ENCODE data around the gene RFFL.

Gene RFFL

DNA sequence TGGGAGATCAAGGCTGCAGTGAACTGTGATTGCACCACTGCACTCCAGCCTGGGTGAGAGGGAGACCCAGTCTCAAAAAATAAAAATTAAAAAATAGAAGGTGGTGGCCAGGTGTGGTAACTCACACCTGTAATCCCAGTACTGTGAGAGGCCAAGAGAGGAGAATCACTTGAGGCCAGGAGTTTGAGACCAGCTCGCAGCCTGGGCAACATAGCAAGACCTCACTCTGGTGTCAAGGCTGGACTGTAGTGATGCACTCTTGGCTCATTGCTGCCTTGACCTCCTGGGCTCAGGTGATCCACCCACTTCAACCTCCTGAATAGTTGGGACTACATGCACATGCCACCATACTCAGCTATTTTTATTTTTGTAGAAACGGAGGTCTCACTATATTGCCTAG, 13.3 kb downstream of the RFFL start:
- Histone ChIP-seq H3K27me3 (ENCODE audit: insufficient read depth, low read length) (no peaks in the 10 kb centered on the region), H3K9ac (ENCODE audit: low read length) (no peak overlapping the region), H3K79me2 (ENCODE audit: insufficient read depth, low read length) (no peaks in the 10 kb centered on the region), H3K36me3 (ENCODE audit: insufficient read depth, low read length) (no peaks in the 10 kb centered on the region), H3F3A (ENCODE audit: insufficient read depth, low read length) (no peaks in the 10 kb centered on the region), H3K27ac (ENCODE audit: low read depth, low read length, poor library complexity, severe bottlenecking) (no peak overlapping the region), H3K4me2 (ENCODE audit: low read length) (no peak overlapping the region), H2AFZ (ENCODE audit: low read length) (no peak overlapping the region), H3K9me2 (ENCODE audit: low read depth, low read length) (no peaks in the 10 kb centered on the region), H4K20me1 (ENCODE audit: insufficient read depth, low read length) (no peaks in the 10 kb centered on the region), H3K4me3 (ENCODE audit: low read depth, low read length, poor library complexity, severe bottlenecking) (no peak overlapping the region), H3K9me3 (ENCODE audit: low read length) (no peaks in the 10 kb centered on the region), H3K4me1 (ENCODE audit: insufficient read depth, low read length, severe bottlenecking) (peaks cover 17% of the 10 kb centered on the region)
- TF ChIP-seq EZH2 (IDR thresholded peaks at IDR 0.05; ENCODE audit: borderline replicate concordance, low read length) = no peak
- no peak for TF ChIP-seq CTCF (IDR thresholded peaks at IDR 0.05; ENCODE audit: low read length)

- no peak overlapping the region for H3K9ac ChIP-seq (ENCODE audit: low read length)
- H3K79me2 ChIP-seq (ENCODE audit: insufficient read depth, low read length) = no peaks in the 10 kb centered on the region
- H3K4me1 ChIP-seq (ENCODE audit: insufficient read depth, low read length, severe bottlenecking) = peaks cover 17% of the 10 kb centered on the region
- no peaks in the 10 kb centered on the region for H3K9me2 ChIP-seq (ENCODE audit: low read depth, low read length)
- H3K9me3 ChIP-seq (ENCODE audit: low read length) = no peaks in the 10 kb centered on the region
- no peak overlapping the region for H3K27ac ChIP-seq (ENCODE audit: low read depth, low read length, poor library complexity, severe bottlenecking)
- no peak overlapping the region for H3K4me2 ChIP-seq (ENCODE audit: low read length)
- no peaks in the 10 kb centered on the region for H3K27me3 ChIP-seq (ENCODE audit: insufficient read depth, low read length)
- no peak overlapping the region for H2AFZ ChIP-seq (ENCODE audit: low read length)
- H3K4me3 ChIP-seq (ENCODE audit: low read depth, low read length, poor library complexity, severe bottlenecking) = no peak overlapping the region
- TF ChIP-seq CTCF (IDR thresholded peaks at IDR 0.05; ENCODE audit: low read length) (no peak), EZH2 (IDR thresholded peaks at IDR 0.05; ENCODE audit: borderline replicate concordance, low read length) (no peak)
- H4K20me1 ChIP-seq (ENCODE audit: insufficient read depth, low read length) = no peaks in the 10 kb centered on the region
- H3K36me3 ChIP-seq (ENCODE audit: insufficient read depth, low read length) = no peaks in the 10 kb centered on the region
- H3F3A ChIP-seq (ENCODE audit: insufficient read depth, low read length) = no peaks in the 10 kb centered on the region
Observed at GRCh38 chr17:35048685-35049379, 14.7 kb downstream of the RFFL start.

- H3F3A ChIP-seq (ENCODE audit: insufficient read depth, low read length) = no peaks in the 10 kb centered on the region
- no peaks in the 10 kb centered on the region for H3K79me2 ChIP-seq (ENCODE audit: insufficient read depth, low read length)
- H3K9ac ChIP-seq (ENCODE audit: low read length) = no peak overlapping the region
- no peak overlapping the region for H2AFZ ChIP-seq (ENCODE audit: low read length)
- H3K9me3 ChIP-seq (ENCODE audit: low read length) = no peaks in the 10 kb centered on the region
- H4K20me1 ChIP-seq (ENCODE audit: insufficient read depth, low read length) = no peaks in the 10 kb centered on the region
- H3K36me3 ChIP-seq (ENCODE audit: insufficient read depth, low read length) = no peaks in the 10 kb centered on the region
- H3K27me3 ChIP-seq (ENCODE audit: insufficient read depth, low read length) = no peaks in the 10 kb centered on the region; the same call in 1 of the 2 replicates
- TF ChIP-seq EZH2 (IDR thresholded peaks at IDR 0.05; ENCODE audit: borderline replicate concordance, low read length) (no peak), CTCF (IDR thresholded peaks at IDR 0.05; ENCODE audit: low read length) (no peak)
- no peak overlapping the region for H3K4me3 ChIP-seq (ENCODE audit: low read depth, low read length, poor library complexity, severe bottlenecking)
- H3K9me2 ChIP-seq (ENCODE audit: low read depth, low read length) = no peaks in the 10 kb centered on the region
- no peak overlapping the region for H3K27ac ChIP-seq (ENCODE audit: low read depth, low read length, poor library complexity, severe bottlenecking)
- no peak overlapping the region for H3K4me2 ChIP-seq (ENCODE audit: low read length)
- peaks cover 12% of the 10 kb centered on the region for H3K4me1 ChIP-seq (ENCODE audit: insufficient read depth, low read length, severe bottlenecking)
Observed at GRCh38 chr17:35046740-35047283, 16.7 kb downstream of the RFFL start.
